ENCODE results near the gene CATSPER1.

The CATSPER1 gene

DNA sequence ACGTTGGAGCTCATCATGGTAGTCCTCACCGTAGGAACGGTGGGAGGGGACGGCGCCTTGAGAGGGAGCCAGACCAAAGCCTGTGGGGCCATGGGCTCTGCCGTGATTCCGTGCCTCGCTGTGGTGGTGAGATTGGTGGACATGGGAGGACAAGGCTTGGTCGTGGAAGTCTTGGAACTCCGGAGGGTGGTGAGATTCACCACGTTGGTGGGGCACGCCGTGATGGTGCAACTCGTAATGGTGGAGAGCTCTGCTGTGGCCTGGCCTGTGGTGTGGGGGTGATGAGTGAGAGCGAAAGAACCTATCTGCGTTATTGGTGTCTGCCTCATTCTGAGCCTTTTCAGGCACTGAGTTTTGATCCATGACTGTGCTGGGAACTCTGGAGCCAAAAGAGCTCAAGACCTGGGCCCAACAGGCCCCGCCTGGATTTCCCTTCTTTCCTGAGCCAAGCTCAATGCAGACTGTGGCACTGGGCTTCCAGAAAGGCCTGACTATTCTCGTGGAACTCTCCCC lies at the start of gene CATSPER1:
CATSPER1 (minus strand) TSS at position 463 of the 513 bp plus-strand sequence; CDS start at position 363, 100 bp downstream.
- peaks cover 8 to 18% (median 13%) of the 10 kb centered on the region in 10 experiments for H3K4me1 ChIP-seq
- no peak within 1 kb of the TSS for H3K9ac ChIP-seq
- no peak within 1 kb of the TSS for H3K27ac ChIP-seq
- H3K4me2 ChIP-seq = no peak within 1 kb of the TSS
- TF ChIP-seq Cebpa-rat (IDR thresholded peaks at IDR 0.05) = no peak
- no peaks in the 10 kb centered on the region for H3K9me3 ChIP-seq (replicated peaks in 1 of 11)
- no peak within 1 kb of the TSS for H3K4me3 ChIP-seq
- H3K27me3 ChIP-seq = peaks cover 0 to 7% (median 0%) of the 10 kb centered on the region in 11 experiments; a peak in 2 of 22 replicates
- no peaks in the 10 kb centered on the region for H3K36me3 ChIP-seq
- no peaks in the 10 kb centered on the region for H4K20me1 ChIP-seq

DNA sequence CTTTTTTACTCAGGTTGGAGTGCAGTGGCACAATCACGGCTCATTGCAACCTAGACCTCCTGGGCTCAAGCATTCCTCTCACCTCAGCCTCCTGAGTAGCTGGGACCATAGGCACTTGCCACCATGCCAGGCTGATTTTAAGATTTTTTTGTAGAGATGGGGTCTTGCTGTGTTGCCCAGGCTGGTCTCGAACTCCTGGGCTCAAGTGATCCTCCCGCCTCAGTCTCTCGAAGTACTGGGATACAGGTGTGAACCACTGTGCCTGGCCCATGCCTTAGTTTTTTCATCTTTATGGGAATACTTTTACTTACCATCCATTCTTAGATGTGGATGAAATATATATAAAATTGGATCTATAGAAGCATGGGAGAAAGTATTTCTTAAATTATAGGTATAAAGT lies 49.0 kb upstream of the CATSPER1 start:
- no peak overlapping the region for H3K9ac ChIP-seq
- peaks cover 16 to 51% (median 40%) of the 10 kb centered on the region in 11 experiments; a peak in 21 of 22 replicates for H3K36me3 ChIP-seq
- no peak for TF ChIP-seq Cebpa-rat (IDR thresholded peaks at IDR 0.05)
- no peaks in the 10 kb centered on the region for H3K9me3 ChIP-seq (replicated peaks in 1 of 11)
- no peaks in the 10 kb centered on the region for H3K27me3 ChIP-seq
- no peak overlapping the region for H3K4me3 ChIP-seq
- H4K20me1 ChIP-seq = peaks cover 0 to 48% (median 14%) of the 10 kb centered on the region in 11 experiments; a peak in 14 of 22 replicates
- H3K4me1 ChIP-seq = peaks cover 26 to 49% (median 38%) of the 10 kb centered on the region in 10 experiments
- H3K27ac ChIP-seq = no peak overlapping the region
- no peak overlapping the region for H3K4me2 ChIP-seq

DNA sequence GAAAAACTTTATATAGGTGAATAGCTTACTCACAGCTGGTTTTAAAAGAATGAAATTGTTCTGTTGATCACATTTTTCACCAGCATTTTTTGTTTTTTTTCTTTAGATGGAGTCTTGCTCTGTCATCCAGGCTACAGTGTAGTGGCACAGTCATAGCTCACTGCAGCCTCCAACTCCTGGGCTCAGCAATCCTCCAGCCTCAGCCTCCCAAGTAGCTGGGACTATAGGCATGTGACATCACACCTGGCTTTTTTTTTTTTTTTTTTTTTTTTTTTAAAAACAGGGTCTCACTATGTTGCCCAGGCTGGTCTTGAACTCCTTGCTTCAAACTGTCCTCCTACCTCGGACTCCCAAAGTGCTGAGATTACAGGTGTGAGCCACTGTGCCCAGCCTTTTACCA lies 47.4 kb upstream of the CATSPER1 start:
- Histone ChIP-seq H3K4me3 (no peak overlapping the region), H3K27me3 (no peaks in the 10 kb centered on the region), H3K9ac (no peak overlapping the region), H3K4me1 (peaks cover 33 to 44% (median 38%) of the 10 kb centered on the region in 10 experiments), H3K36me3 (peaks cover 21 to 57% (median 43%) of the 10 kb centered on the region in 11 experiments), H3K4me2 (no peak overlapping the region), H3K9me3 (replicated peaks in 1 of 11) (no peaks in the 10 kb centered on the region), H3K27ac (no peak overlapping the region), H4K20me1 (peaks cover 0 to 46% (median 15%) of the 10 kb centered on the region in 11 experiments; a peak in 17 of 22 replicates)
- no peak for TF ChIP-seq Cebpa-rat (IDR thresholded peaks at IDR 0.05)

DNA sequence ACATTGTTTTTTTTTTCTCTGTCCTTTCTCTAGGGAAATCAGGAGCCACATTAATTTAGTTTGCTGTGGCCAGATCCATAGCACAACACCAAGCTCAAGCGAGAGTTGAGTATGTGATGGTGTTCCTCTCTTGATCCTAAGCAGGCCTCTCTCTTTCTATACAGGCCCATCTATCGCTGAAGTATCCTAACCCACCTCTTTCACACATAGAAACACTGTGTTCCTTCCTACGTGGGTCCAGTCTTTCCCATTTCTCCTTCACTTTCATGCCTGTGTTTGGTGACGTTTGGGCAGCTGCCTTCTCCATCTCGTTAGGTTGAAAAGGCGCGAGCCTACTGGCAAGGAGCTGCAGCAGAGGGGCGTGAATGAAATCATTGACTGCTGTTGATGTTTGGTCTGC lies 46.2 kb upstream of the CATSPER1 start:
- Histone ChIP-seq H3K9me3 (replicated peaks in 1 of 11) (no peaks in the 10 kb centered on the region), H3K4me2 (peak overlapping the region; percentile 88 to 98 (median 94)), H3K4me3 (0 out of 20 replicates have a peak overlapping the region, but pooled peaks of 2 of the 10 experiments have one; percentile 92 to 93), H3K27me3 (no peaks in the 10 kb centered on the region), H3K27ac (no peak overlapping the region), H4K20me1 (peaks cover 6 to 57% (median 25%) of the 10 kb centered on the region in 11 experiments; a peak in 19 of 22 replicates), H3K36me3 (peaks cover 33 to 66% (median 50%) of the 10 kb centered on the region in 11 experiments), H3K9ac (peak overlapping the region in 3 of 11 experiments; percentile 5 to 34 (median 7); a peak in 2 of 22 replicates), H3K4me1 (peaks cover 40 to 48% (median 43%) of the 10 kb centered on the region in 10 experiments)
- TF ChIP-seq Cebpa-rat (IDR thresholded peaks at IDR 0.05) = no peak

DNA sequence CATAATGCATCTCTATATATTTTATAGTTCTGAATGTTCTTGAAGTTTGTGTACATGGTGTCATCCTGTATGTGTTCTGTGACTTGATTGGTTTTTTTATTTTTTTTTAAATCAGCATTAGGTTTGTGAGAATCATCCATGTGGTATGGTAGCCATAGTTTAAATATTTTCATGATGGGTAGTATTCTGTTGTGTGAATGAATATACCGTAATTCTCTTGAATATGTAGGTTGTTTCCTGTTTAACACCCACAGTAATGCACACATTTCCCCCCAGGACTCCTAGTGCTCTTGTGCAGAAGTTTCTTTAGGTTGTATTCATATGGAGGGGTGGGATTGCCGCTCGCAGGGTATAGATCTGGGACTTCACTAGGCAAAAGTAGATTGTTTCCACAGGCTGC lies 45.8 kb upstream of the CATSPER1 start:
- Histone ChIP-seq H3K36me3 (peaks cover 37 to 66% (median 54%) of the 10 kb centered on the region in 11 experiments), H3K4me1 (peaks cover 43 to 51% (median 47%) of the 10 kb centered on the region in 10 experiments), H3K4me3 (peak overlapping the region in 9 of 10 experiments; percentile 78 to 95 (median 90); a peak in 11 of 20 replicates), H3K27ac (no peak overlapping the region; a peak in 1 of 22 replicates), H4K20me1 (peaks cover 10 to 62% (median 30%) of the 10 kb centered on the region in 11 experiments; a peak in 19 of 22 replicates), H3K9ac (peak overlapping the region in 9 of 11 experiments; percentile 7 to 94 (median 89); a peak in 10 of 22 replicates), H3K9me3 (replicated peaks in 1 of 11) (no peaks in the 10 kb centered on the region), H3K4me2 (peak overlapping the region; percentile 88 to 98 (median 94)), H3K27me3 (no peaks in the 10 kb centered on the region)
- TF ChIP-seq Cebpa-rat (IDR thresholded peaks at IDR 0.05) = no peak

DNA sequence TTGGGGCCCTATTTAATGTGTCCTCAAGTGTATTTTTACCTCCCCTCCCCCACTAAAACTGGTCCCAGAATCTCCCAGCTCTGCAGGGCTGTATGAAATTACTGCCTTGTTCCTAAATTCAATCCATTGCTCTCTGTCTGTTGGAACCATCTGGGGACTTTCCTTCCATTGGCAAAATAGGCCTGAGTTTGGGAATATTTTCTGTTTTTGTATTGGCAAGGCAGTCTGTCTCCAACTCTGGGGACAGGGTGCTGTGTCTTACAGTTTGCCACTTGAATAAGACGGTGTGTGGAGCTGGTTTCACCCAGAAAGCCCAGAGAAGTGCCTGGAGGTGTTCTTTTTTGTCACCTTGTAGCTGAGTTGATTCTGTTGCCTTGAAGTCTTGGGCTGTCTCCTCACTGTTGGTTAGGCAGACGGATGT lies 45.1 kb upstream of the CATSPER1 start:
- Histone ChIP-seq H4K20me1 (peaks cover 15 to 64% (median 37%) of the 10 kb centered on the region in 11 experiments; a peak in 19 of 22 replicates), H3K9ac (peak overlapping the region; percentile 79 to 94 (median 89)), H3K27ac (peak overlapping the region in 10 of 11 experiments; percentile 82 to 95 (median 92); a peak in 16 of 22 replicates), H3K36me3 (peaks cover 39 to 66% (median 55%) of the 10 kb centered on the region in 11 experiments), H3K27me3 (no peaks in the 10 kb centered on the region), H3K9me3 (replicated peaks in 1 of 11) (no peaks in the 10 kb centered on the region), H3K4me1 (peaks cover 50 to 58% (median 54%) of the 10 kb centered on the region in 10 experiments), H3K4me2 (peak overlapping the region; percentile 88 to 98 (median 94)), H3K4me3 (peak overlapping the region; percentile 78 to 95 (median 91))
- TF ChIP-seq Cebpa-rat (IDR thresholded peaks at IDR 0.05) = no peak

DNA sequence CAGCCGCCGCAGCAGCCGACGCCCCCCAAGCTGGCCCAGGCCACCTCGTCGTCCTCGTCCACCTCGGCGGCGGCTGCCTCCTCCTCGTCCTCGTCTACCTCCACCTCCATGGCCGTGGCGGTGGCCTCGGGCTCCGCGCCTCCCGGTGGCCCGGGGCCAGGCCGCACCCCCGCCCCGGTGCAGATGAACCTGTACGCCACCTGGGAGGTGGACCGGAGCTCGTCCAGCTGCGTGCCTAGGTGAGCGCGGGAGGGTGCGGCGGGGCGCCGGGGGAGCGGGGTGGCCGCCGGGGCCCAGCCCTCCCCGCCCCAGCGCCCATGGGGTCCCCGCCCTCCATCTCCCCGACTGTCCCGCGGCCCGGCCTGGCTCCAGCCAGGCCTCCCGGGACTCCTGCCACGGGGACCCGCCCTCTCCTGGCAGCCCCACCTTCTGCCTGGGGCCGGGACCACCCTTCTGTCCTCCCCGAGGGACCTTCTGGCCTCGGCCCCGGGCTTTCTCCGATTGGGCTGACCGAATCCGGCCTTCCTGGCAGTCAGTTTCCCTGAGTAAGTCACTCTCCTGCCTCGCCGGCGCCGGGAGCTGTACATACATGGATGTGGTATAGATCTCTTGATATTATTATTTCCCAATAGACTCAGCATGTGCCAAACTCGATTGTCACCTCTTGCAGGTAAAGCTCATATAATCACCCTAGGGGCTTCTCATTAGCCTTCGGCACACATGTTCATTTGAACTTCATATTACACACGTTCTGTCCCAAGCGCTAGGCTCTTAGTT lies 44.5 kb upstream of the CATSPER1 start:
- Histone ChIP-seq H3K9ac (peak overlapping the region; percentile 79 to 94 (median 89)), H3K27me3 (no peaks in the 10 kb centered on the region), H3K4me1 (peaks cover 53 to 64% (median 60%) of the 10 kb centered on the region in 10 experiments), H3K4me3 (peak overlapping the region; percentile 78 to 95 (median 91)), H4K20me1 (peaks cover 21 to 68% (median 43%) of the 10 kb centered on the region in 11 experiments; a peak in 19 of 22 replicates), H3K9me3 (replicated peaks in 1 of 11) (no peaks in the 10 kb centered on the region), H3K36me3 (peaks cover 41 to 66% (median 55%) of the 10 kb centered on the region in 11 experiments), H3K27ac (peak overlapping the region; percentile 82 to 96 (median 92)), H3K4me2 (peak overlapping the region; percentile 88 to 98 (median 94))
- no peak for TF ChIP-seq Cebpa-rat (IDR thresholded peaks at IDR 0.05)

DNA sequence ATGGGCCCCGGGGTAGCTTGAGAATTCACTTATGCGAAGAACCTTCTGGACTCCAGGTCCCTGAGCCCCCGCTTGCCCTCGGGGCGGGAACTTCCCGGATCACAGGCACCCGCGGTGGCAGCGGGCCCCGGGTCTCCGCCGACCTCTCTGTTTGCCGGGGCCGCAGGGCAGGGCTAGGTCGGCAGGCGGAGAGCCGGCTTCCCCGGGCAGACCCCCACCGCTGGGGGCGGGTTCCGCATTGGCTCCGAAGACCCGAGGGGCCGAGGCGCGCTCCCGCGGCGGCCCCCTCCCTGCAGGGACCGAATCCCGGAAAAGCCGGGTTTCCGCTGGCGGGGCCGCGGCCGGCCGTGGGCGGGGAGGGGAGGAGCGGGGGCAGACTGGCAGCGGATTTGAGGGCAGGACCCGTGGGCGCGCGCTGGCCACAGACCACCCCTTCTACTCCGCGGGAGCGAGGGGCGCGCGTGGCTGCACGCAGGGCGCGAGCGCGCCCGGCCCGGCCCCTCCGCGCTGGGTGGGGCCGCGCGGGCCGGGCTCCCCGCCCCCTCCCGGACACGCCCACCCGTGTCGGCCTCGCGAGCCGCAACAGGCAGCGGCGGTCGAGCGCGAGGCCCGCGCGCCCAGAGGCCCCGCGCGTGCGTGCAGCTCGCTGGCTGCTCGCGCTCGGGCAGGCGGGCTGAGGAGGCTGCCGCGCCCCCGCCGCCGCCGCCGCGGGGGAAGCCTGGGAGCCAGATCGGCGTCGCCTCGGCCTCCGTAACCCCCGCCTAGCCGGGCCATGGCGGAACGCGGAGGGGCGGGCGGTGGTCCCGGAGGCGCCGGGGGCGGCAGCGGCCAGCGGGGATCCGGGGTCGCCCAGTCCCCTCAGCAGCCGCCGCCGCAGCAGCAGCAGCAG lies 43.7 kb upstream of the CATSPER1 start, which contains the start of gene PACS1:
PACS1 (plus strand) TSS at position 558 of the 889 bp plus-strand sequence; CDS start at position 773, 215 bp downstream.
- H3K36me3 ChIP-seq = peaks cover 49 to 66% (median 57%) of the 10 kb centered on the region in 11 experiments
- peaks cover 22 to 77% (median 48%) of the 10 kb centered on the region in 11 experiments; a peak in 19 of 22 replicates for H4K20me1 ChIP-seq
- H3K27ac ChIP-seq = peak within 1 kb of the TSS; percentile 82 to 96 (median 92)
- H3K4me2 ChIP-seq = peak within 1 kb of the TSS; percentile 88 to 98 (median 94)
- TF ChIP-seq Cebpa-rat (IDR thresholded peaks at IDR 0.05) = no peak
- no peaks in the 10 kb centered on the region for H3K9me3 ChIP-seq (replicated peaks in 1 of 11)
- peak within 1 kb of the TSS; percentile 78 to 95 (median 91) for H3K4me3 ChIP-seq
- peaks cover 53 to 64% (median 61%) of the 10 kb centered on the region in 10 experiments for H3K4me1 ChIP-seq
- H3K27me3 ChIP-seq = no peaks in the 10 kb centered on the region
- peak within 1 kb of the TSS; percentile 79 to 94 (median 89) for H3K9ac ChIP-seq

Data from BLaER1 treated with 17β-estradiol and CSF1 and Interleukin-3, amounts not matched to agents 10 nM and 100 nM (cell line).